ENCODE results near the gene CNOT4. TPM values are rescaled to one million over a fixed set of nuclear protein-coding genes. Genes with fewer than 3 reads are reported as not detected.

The CNOT4 gene
- total RNA-seq (ENCODE audit: low replicate concordance) = 24.5 and 32.1 TPM in 2 replicates
- long read RNA-seq, full-length matches to known transcripts = 2 of 12 reads
- long read RNA-seq, partial matches to known transcripts = 7 of 12 reads
- long read RNA-seq, other reads (novel, unspliced or antisense) = 3 of 12 reads

- Mint-ChIP-seq H3K4me1 (ENCODE audit: unreplicated experiment) (peaks cover 14% of the 10 kb centered on the region), H3K9me3 (no peaks in the 10 kb centered on the region), H3K4me3 (no peak within 1 kb of the TSS), H3K27ac (no peak within 1 kb of the TSS), H3K27me3 (no peaks in the 10 kb centered on the region), H3K36me3 (no peaks in the 10 kb centered on the region)
- peak; percentile 95 for DNase-seq (ENCODE audit: extremely low spot score, unreplicated experiment)
- TF ChIP-seq CTCF (conservative IDR thresholded peaks at IDR 0.05) = no peak
These were observed at the start of gene CNOT4 for GRCh38 chr7:135509839-135510591. Gene CNOT4, minus strand, starts transcription at chr7:135510102. Its CDS starts 71,771 bp downstream, at chr7:135438331.

- no peak overlapping the region for H3K4me3 Mint-ChIP-seq
- H3K9me3 Mint-ChIP-seq = no peaks in the 10 kb centered on the region
- DNase-seq (ENCODE audit: extremely low spot score, unreplicated experiment) = no peak
- no peak for TF ChIP-seq CTCF (conservative IDR thresholded peaks at IDR 0.05)
- H3K27ac Mint-ChIP-seq = no peak overlapping the region
- H3K36me3 Mint-ChIP-seq = peaks cover 16% of the 10 kb centered on the region
- H3K27me3 Mint-ChIP-seq = no peaks in the 10 kb centered on the region
- peaks cover 9% of the 10 kb centered on the region for H3K4me1 Mint-ChIP-seq (ENCODE audit: unreplicated experiment)
These were observed 49.0 kb upstream of the CNOT4 start for GRCh38 chr7:135558881-135559280.

- no peak overlapping the region for H3K4me3 Mint-ChIP-seq
- peaks cover 16% of the 10 kb centered on the region for H3K36me3 Mint-ChIP-seq
- H3K27ac Mint-ChIP-seq = no peak overlapping the region
- no peak for DNase-seq (ENCODE audit: extremely low spot score, unreplicated experiment)
- H3K4me1 Mint-ChIP-seq (ENCODE audit: unreplicated experiment) = peaks cover 9% of the 10 kb centered on the region
- peak; percentile 69 for TF ChIP-seq CTCF (conservative IDR thresholded peaks at IDR 0.05)
- no peaks in the 10 kb centered on the region for H3K9me3 Mint-ChIP-seq
- H3K27me3 Mint-ChIP-seq = no peaks in the 10 kb centered on the region
These were observed 48.5 kb upstream of the CNOT4 start for GRCh38 chr7:135558337-135558767.

- peaks cover 6% of the 10 kb centered on the region for H3K4me1 Mint-ChIP-seq (ENCODE audit: unreplicated experiment)
- no peaks in the 10 kb centered on the region for H3K9me3 Mint-ChIP-seq
- peak within 1 kb of the TSS; percentile 65 for H3K4me3 Mint-ChIP-seq
- TF ChIP-seq CTCF (conservative IDR thresholded peaks at IDR 0.05) = no peak
- H3K27ac Mint-ChIP-seq = peak within 1 kb of the TSS; percentile 56
- H3K36me3 Mint-ChIP-seq = peaks cover 12% of the 10 kb centered on the region
- no peaks in the 10 kb centered on the region for H3K27me3 Mint-ChIP-seq
- peak; percentile 75 for DNase-seq (ENCODE audit: extremely low spot score, unreplicated experiment)
These were observed 47.8 kb upstream of the CNOT4 start, which contains the start of gene NUP205 for GRCh38 chr7:135557455-135558336. Gene NUP205, plus strand, starts transcription at chr7:135557917. Its CDS starts 28 bp downstream, at chr7:135557945.

GRCh38 chr7:135553346-135553745, 43.4 kb upstream of the CNOT4 start:
- no peak overlapping the region for H3K27ac Mint-ChIP-seq
- DNase-seq (ENCODE audit: extremely low spot score, unreplicated experiment) = no peak
- no peaks in the 10 kb centered on the region for H3K9me3 Mint-ChIP-seq
- no peaks in the 10 kb centered on the region for H3K4me1 Mint-ChIP-seq (ENCODE audit: unreplicated experiment)
- no peak overlapping the region for H3K4me3 Mint-ChIP-seq
- peaks cover 3% of the 10 kb centered on the region for H3K27me3 Mint-ChIP-seq
- H3K36me3 Mint-ChIP-seq = no peaks in the 10 kb centered on the region
- no peak for TF ChIP-seq CTCF (conservative IDR thresholded peaks at IDR 0.05)

Measured in type B pancreatic cell (in vitro differentiated cells).